PFSK-1 (cell line): ENCODE data around the gene EPHA6.

Experiments
- FOXP2 ChIP-seq: optimal IDR thresholded peaks from 2 replicates; pipeline ENCODE3; 2011; ENCODE audit warnings: borderline replicate concordance, control low read depth, inconsistent platforms; ENCODE audit not compliant: insufficient read depth; ENCODE audit errors: extremely low read length, extremely low read depth
- POLR2AphosphoS5 ChIP-seq: IDR thresholded peaks from 2 replicates; pipeline ENCODE4 v1.6.1; 2012; ENCODE audit warnings: low read depth, mild to moderate bottlenecking, control low read depth, low read length, moderate library complexity
- REST ChIP-seq, 2 experiments: IDR thresholded peaks; 2 replicates each; pipeline versions ENCODE4 v1.6.1 to v1.8.0; 2011 to 2012; ENCODE audit warnings: low read depth in 2 of 2, low read length in 2 of 2, control low read depth in 1 of 2, inconsistent platforms in 1 of 2, mild to moderate bottlenecking in 1 of 2, moderate library complexity in 1 of 2; ENCODE audit not compliant: insufficient read depth in 1 of 2
- SIN3A ChIP-seq: IDR thresholded peaks from 2 replicates; pipeline ENCODE4 v1.6.1; 2012; ENCODE audit warnings: mild to moderate bottlenecking, low read length, moderate library complexity, borderline replicate concordance; ENCODE audit not compliant: insufficient read depth
- TAF1 ChIP-seq: IDR thresholded peaks from 2 replicates; pipeline ENCODE4 v1.6.1; 2012; ENCODE audit warnings: low read length, control low read depth, borderline replicate concordance; ENCODE audit not compliant: insufficient read depth

The EPHA6 gene

GRCh38 chr3:97235611-97236315 is 421.4 kb downstream of the EPHA6 start:
- TF ChIP-seq FOXP2, result no peak
- TF ChIP-seq TAF1, result no peak
- TF ChIP-seq SIN3A, result no peak

- TF ChIP-seq REST (IDR thresholded peaks at IDR 0.05; ENCODE audit: insufficient read depth in 1 of 2, low read depth in 2 of 2, low read length in 2 of 2), result no peak
- TF ChIP-seq TAF1, result no peak
- no peak for TF ChIP-seq SIN3A
- TF ChIP-seq FOXP2, result no peak
- no peak for TF ChIP-seq POLR2AphosphoS5
Observed at GRCh38 chr3:97241417-97241816, 427.0 kb downstream of the EPHA6 start.

GRCh38 chr3:97245201-97245910 is 431.0 kb downstream of the EPHA6 start:
- no peak for TF ChIP-seq POLR2AphosphoS5
- no peak for TF ChIP-seq FOXP2
- no peak for TF ChIP-seq SIN3A
- no peak for TF ChIP-seq REST (IDR thresholded peaks at IDR 0.05; ENCODE audit: insufficient read depth in 1 of 2, low read depth in 2 of 2, low read length in 2 of 2)
- TF ChIP-seq TAF1, result no peak

- TF ChIP-seq TAF1 (no peak), SIN3A (no peak), FOXP2 (no peak), POLR2AphosphoS5 (no peak)
Observed at GRCh38 chr3:97256060-97256459, 441.7 kb downstream of the EPHA6 start.

- TF ChIP-seq SIN3A (no peak), FOXP2 (no peak), REST (IDR thresholded peaks at IDR 0.05; ENCODE audit: insufficient read depth in 1 of 2, low read depth in 2 of 2, low read length in 2 of 2) (no peak), TAF1 (no peak)
Observed at GRCh38 chr3:97257942-97258697, 443.7 kb downstream of the EPHA6 start.

- TF ChIP-seq REST (IDR thresholded peaks at IDR 0.05; ENCODE audit: insufficient read depth in 1 of 2, low read depth in 2 of 2, low read length in 2 of 2), result no peak
- no peak for TF ChIP-seq SIN3A
- TF ChIP-seq POLR2AphosphoS5, result no peak
- no peak for TF ChIP-seq FOXP2
- TF ChIP-seq TAF1, result no peak
Observed at GRCh38 chr3:97259263-97259662, 444.9 kb downstream of the EPHA6 start.
